Left colon (tissue), 2 donors: ENCODE data around the gene UQCC2. TPM values are rescaled to one million over a fixed set of nuclear protein-coding genes. Genes with fewer than 3 reads are reported as not detected.

Experiments used
- ATAC-seq: fragments of 200-7000 bp; cut with Tn5 transposase; one replicate; pipeline ENCODE4 v1.9.1; 2020; ENCODE audit warnings: mild to moderate bottlenecking, moderate library complexity
- DNase-seq, 2 donors: peaks; one replicate each; pipeline ENCODE4 v3.0.0-alpha.2; 2020
- intact Hi-C, 2 donors: fragments of 100-400 bp; cut with DNase I in 1 of 2; cut with micrococcal nuclease in 1 of 2; formaldehyde crosslinking; loops; one replicate each; pipeline versions ENCODE4 v1.11.2 to v1.14.0; 2022; cut with DNase I, micrococcal nuclease
- long read RNA-seq: library from polyadenylated mRNA; unstranded; transcript quantifications from one replicate; pipeline ENCODE4 v2.0.0, GENCODE V29; 2021
- total RNA-seq, 2 donors: library from RNA; stranded (reverse); fragmentation: NEBNext Ultra II Directional; extraction: Animal tissue kit (Norgen Biotek cat#: 25700); gene quantifications; one replicate each; pipeline ENCODE4 v1.2.1, GENCODE V29; 2021
- donor health status: DM: no; HTN: no; CAD: no.
- donor health status: DM: yes; HTN: yes; CAD: no.

Gene UQCC2
- 10 to 100 TPM; 40.5 to 52.6 TPM for total RNA-seq
- long read RNA-seq, full-length matches to known transcripts = 19 of 24 reads
- long read RNA-seq, partial matches to known transcripts = 0 of 24 reads
- long read RNA-seq, other reads (novel, unspliced or antisense) = 5 of 24 reads

- DNase-seq (peak; percentile 97 to 98), ATAC-seq (peak; percentile 98)
- intact Hi-C loops = no loop called here
These were observed at the start of gene UQCC2 for GRCh38 chr6:33711140-33712129. Gene UQCC2, minus strand, starts transcription at chr6:33711700. Its CDS starts 14 bp downstream, at chr6:33711686.

- intact Hi-C loops = loop anchor here in 1 of 2 donors (10.0 kb wide), 1 partner anchor 175 kb away; the partner anchor contains the start of gene BAK1
- no peak for DNase-seq
- no peak for ATAC-seq
These were observed 48.6 kb upstream of the UQCC2 start for GRCh38 chr6:33759887-33760629.

DNA sequence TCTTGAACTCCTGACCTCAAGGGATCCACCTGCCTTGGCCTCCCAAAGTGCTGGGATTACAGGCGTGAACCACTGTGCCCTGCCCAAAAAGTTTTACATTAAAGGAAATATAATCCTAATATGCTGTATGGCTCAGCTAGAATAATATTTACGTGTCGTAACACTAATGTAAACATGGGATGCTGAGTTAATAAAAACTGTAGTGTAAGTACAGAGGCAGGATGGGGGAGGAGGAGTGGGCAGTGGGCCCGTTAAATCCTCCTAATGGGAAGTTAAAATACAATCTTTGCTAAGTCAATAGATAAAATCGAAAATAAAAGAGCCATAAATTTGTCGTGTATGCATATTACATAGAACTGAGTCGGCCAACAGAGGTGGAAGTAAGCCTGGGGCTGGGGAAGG lies 47.3 kb upstream of the UQCC2 start:
- intact Hi-C loops = no loop called here
- ATAC-seq = no peak
- DNase-seq = no peak

DNA sequence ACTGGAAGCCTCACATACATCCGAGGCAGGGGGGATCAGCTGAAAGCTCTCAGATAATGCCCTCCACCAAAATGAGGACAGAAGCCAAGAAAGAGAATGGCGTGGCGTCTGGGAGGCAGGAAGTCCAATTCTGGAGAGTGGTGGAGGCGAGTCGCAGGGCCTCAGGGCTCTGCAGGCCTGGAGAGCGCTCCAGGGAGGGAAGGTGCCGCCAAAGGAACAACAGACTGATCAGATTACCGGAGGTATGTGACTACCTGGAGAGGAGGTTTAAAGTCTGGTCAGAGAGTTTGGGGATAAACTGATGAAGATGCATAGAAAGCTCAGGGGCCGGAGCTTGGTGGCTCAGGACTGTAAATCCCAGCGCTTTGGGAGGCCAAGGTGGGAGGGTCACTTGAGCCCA lies 46.4 kb upstream of the UQCC2 start:
- DNase-seq = no peak
- no peak for ATAC-seq
- intact Hi-C loops = no loop called here

- DNase-seq (no peak), ATAC-seq (no peak)
- intact Hi-C loops = no loop called here
These were observed 45.6 kb upstream of the UQCC2 start for GRCh38 chr6:33757113-33757512.

GRCh38 chr6:33756211-33756954 lies 44.9 kb upstream of the UQCC2 start:
- intact Hi-C loops = no loop called here
- ATAC-seq (peak; percentile 36), DNase-seq (no peak)

- intact Hi-C loops = no loop called here
- DNase-seq = no peak
- ATAC-seq = no peak
These were observed 43.8 kb upstream of the UQCC2 start for GRCh38 chr6:33755070-33755869.

- intact Hi-C loops = no loop called here
- DNase-seq = no peak
- ATAC-seq = no peak
These were observed 42.7 kb upstream of the UQCC2 start for GRCh38 chr6:33754222-33754621.

DNA sequence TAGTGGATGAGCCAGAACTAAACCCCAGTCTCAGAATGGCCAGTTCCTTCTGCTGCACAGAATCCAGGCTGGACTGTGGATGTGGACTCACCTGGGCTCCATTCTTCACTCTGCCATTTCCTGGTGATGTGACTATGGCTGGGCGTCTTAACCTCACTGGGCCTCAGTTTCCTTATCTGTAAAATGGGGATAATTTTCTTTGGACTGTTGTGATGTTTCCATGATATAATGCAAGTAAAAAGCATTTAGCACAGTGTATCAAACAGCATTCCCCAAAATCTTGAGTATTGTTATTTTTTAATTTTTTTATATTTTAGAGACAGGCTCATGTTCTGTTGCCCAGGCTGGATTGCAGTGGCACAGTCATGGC lies 41.1 kb upstream of the UQCC2 start:
- intact Hi-C loops = no loop called here
- ATAC-seq = peak; percentile 1

DNA sequence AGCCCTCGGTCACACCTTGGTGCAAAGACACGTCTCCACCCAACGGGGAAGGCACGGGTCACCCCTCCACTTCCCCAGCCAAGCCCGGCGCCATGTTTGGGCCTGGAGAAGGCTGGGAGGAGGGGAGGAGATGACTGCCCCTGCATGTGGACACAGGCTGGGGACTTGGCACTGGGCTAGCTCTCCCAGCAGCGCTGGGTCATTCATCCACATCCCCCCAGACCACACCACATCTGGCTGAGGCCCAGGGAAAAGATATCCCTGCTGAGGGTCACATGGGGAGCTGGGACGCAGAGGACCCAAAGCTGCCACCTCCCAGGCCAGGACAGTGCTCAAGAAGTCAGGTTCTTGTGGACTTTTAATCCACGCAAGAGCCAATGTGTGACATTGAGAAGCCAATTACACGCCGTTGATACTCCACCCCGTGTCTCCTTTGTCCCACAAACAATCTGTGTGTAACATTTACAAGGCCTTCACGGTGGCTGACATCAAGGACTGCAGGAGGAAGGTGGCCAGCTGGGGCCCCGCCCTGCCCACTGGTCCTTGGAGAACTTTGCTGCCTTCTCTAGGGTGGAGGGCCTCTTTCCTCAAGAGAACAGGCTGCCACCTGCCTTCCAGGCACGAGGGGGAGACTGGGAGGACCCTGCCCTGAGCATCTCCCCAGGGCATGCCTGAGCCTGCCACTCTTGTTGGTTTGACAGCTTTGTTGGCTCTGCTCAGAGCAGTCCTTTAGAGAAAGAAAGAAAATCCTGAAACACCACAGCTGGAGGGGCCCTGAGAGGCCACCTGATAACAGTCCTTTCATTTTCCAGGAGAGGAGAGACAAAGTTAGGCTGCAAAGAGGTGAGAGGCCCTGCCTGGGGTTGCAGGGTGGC lies 40.5 kb upstream of the UQCC2 start:
- ATAC-seq (peak; percentile 96), DNase-seq (peak; percentile 81)
- intact Hi-C loops = no loop called here

More for the DNA sequence above, 41.1 kb upstream of the UQCC2 start:
- no peak for DNase-seq

DNA sequence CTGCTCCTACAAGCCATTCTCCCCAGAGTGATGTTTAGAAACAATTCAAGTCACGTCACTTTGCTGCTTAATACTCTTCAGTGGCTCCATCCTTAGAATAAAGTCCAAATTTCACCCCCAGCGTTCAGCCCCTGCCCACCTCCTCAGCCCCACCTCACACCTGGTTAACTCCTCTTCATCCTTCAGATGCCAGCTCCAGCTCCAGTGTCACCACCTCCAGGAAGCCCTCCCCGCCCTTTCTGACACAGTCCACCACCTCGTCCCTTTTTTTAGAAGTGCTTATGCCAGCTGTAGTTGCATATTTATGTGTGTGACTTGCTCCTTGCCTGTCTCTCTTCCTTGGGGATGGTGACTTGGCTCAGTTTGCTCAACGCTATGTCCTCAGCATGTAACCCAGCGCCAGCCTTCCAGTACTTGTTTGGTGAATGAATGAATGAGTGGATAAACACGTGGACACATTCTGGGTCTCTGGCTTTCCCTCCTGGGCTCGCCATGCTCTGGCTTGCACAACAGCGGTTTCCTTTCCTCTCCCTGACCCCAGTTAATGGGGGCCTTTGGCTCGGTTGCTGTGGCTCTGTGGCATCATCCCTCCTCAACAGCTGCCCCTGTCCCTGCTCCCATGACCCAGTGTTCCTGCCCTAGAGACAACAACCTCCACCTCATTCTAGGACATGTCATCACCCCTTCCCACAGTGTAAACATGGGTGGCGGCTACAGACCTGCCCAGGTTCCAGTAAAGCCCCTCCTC lies 38.9 kb upstream of the UQCC2 start:
- intact Hi-C loops = no loop called here
- ATAC-seq (no peak), DNase-seq (no peak)

DNA sequence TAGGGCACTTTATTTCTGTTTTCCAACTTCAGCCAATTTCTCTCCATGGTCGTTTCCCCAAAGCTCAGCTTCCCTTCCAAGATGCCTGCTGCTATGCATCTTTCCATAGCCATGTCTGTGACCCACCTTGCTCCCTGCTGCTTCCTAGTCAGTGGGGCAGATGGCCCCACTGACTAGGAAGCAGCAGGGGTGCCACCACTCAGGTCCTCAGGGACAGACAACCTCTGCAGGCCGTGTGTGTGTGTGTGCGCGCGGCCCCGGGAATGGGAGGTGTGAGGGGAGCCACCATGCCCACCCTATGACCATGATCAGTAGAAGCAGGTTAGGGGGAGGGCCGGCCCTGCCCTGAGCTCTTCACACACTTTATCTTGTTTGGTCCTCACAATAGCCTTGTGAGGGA lies 37.9 kb upstream of the UQCC2 start:
- ATAC-seq (no peak), DNase-seq (no peak)
- intact Hi-C loops = no loop called here

DNA sequence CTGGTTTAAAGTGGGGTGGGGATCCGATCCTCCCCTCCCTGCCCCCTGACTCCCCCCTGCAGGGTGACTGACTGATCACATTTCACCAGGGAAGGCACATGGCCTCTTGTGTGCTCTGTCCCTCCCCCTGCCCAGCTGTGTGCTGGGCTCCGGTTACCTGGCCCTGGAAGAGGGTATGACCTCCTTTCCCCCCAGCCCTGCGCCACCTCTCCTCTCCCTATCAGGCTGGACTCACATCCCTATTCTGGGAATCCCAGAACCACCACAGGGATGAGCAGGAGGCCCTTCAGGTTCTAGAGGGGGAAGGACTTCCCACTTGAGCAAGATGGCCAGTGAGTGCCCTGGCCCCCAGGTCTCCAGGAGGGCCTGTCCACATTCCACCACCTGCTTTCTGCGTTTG lies 37.3 kb upstream of the UQCC2 start:
- DNase-seq (no peak), ATAC-seq (no peak)
- intact Hi-C loops = no loop called here

GRCh38 chr6:33747823-33748222 lies 36.3 kb upstream of the UQCC2 start:
- ATAC-seq (no peak), DNase-seq (no peak)
- intact Hi-C loops = no loop called here

GRCh38 chr6:33746651-33747100 lies 35.2 kb upstream of the UQCC2 start, which contains the start of gene IP6K3:
Gene IP6K3, minus strand, starts transcription at chr6:33746905. Its CDS starts 11,429 bp downstream, at chr6:33735476.
- DNase-seq (no peak), ATAC-seq (no peak)
- intact Hi-C loops = no loop called here

GRCh38 chr6:33746036-33746600 lies 34.6 kb upstream of the UQCC2 start:
- no peak for ATAC-seq
- peak in 1 of 2 donors; percentile 83 for DNase-seq
- intact Hi-C loops = no loop called here
